IMR-90 (cell line): ENCODE results near the gene KDM4B. TPM values are rescaled to one million over a fixed set of nuclear protein-coding genes. Genes with fewer than 3 reads are reported as not detected.

Experiments
- ATAC-seq: fragments of 200-7000 bp; cut with Tn5 transposase; 2 replicates; pipeline ENCODE4 v1.9.1; 2020; ENCODE audit warnings: low read depth, mild to moderate bottlenecking, moderate library complexity
- BruUV-seq: library from RNA; stranded (reverse); fragments of 400-500 nt; replicated peaks from 2 replicates; lab custom pipeline; 2021; lab: Mats Ljungman, UMichigan
- CTCF ChIA-PET: fragments of 300-600 bp; formaldehyde crosslinking; extraction: SDS; loops from one replicate; lab custom pipeline; 2021; ENCODE audit warnings: antibody characterized with exemption; lab: Yijun Ruan, JAX
- POLR2A ChIA-PET: fragments of 300-600 bp; sonication (Branson Sonifier 250); formaldehyde crosslinking; loops from one replicate; lab custom pipeline; 2022; ENCODE audit warnings: antibody characterized with exemption; ENCODE audit not compliant: unreplicated experiment; lab: Charles Lee
- DNase-seq: peaks from one replicate; pipeline ENCODE4 v3.0.0; 2013
- H2AFZ ChIP-seq: replicated peaks from 2 replicates; pipeline ENCODE3; 2013; ENCODE audit warnings: low read length, mild to moderate bottlenecking; ENCODE audit not compliant: poor library complexity
- H2AK5ac ChIP-seq: 2 replicates; pipeline ENCODE4 v1.6.1; 2013; ENCODE audit warnings: low read depth, low read length, inconsistent platforms
- H2AK9ac ChIP-seq: replicated peaks from 2 replicates; pipeline ENCODE3; 2013; ENCODE audit warnings: mild to moderate bottlenecking, low read depth, low read length, moderate library complexity; ENCODE audit not compliant: poor library complexity
- H2BK120ac ChIP-seq: 2 replicates; pipeline ENCODE4 v1.6.1; 2013; ENCODE audit warnings: low read depth, low read length, inconsistent platforms
- H2BK15ac ChIP-seq: 3 replicates; pipeline ENCODE4 v1.6.1; 2013; ENCODE audit warnings: low read depth, low read length, inconsistent platforms
- H2BK20ac ChIP-seq: 2 replicates; pipeline ENCODE4 v1.6.1; 2013; ENCODE audit warnings: low read depth, mild to moderate bottlenecking, inconsistent platforms, low read length, moderate library complexity
- H2BK5ac ChIP-seq: 2 replicates; pipeline ENCODE4 v1.6.1; 2013; ENCODE audit warnings: mild to moderate bottlenecking, low read depth, low read length, inconsistent platforms; ENCODE audit not compliant: poor library complexity, severe bottlenecking
- H3K14ac ChIP-seq: replicated peaks from 2 replicates; pipeline ENCODE4 v1.6.1; 2013; ENCODE audit warnings: low read depth, low read length, inconsistent platforms
- H3K18ac ChIP-seq: 2 replicates; pipeline ENCODE4 v1.6.1; 2013; ENCODE audit warnings: low read depth, low read length, control low read depth
- H3K23ac ChIP-seq: 2 replicates; pipeline ENCODE4 v1.6.1; 2013; ENCODE audit warnings: low read depth, low read length, inconsistent platforms
- H3K27ac ChIP-seq: 2 replicates; pipeline ENCODE4 v1.5.1; 2013; ENCODE audit warnings: mild to moderate bottlenecking, control low read depth, low read length; ENCODE audit not compliant: insufficient read depth
- H3K27me3 ChIP-seq: 2 replicates; pipeline ENCODE4 v1.6.1; 2013; ENCODE audit warnings: low read length; ENCODE audit not compliant: control insufficient read depth, insufficient read depth
- H3K36me3 ChIP-seq: 2 replicates; pipeline ENCODE4 v1.6.1; 2013; ENCODE audit warnings: low read length, mixed read lengths; ENCODE audit not compliant: control insufficient read depth, insufficient read depth
- H3K4ac ChIP-seq: 2 replicates; pipeline ENCODE4 v1.6.1; 2013; ENCODE audit warnings: low read depth, low read length, inconsistent platforms
- H3K4me1 ChIP-seq: 2 replicates; pipeline ENCODE4 v1.6.1; 2013; ENCODE audit warnings: low read length, mixed read lengths; ENCODE audit not compliant: control insufficient read depth, insufficient read depth
- H3K4me2 ChIP-seq: 2 replicates; pipeline ENCODE4 v1.6.1; 2013; ENCODE audit warnings: low read depth, mild to moderate bottlenecking, control low read depth, low read length, moderate library complexity
- H3K4me3 ChIP-seq: 2 replicates; pipeline ENCODE4 v1.5.1; 2013; ENCODE audit warnings: low read depth, mild to moderate bottlenecking, control low read depth, low read length, moderate library complexity; ENCODE audit not compliant: insufficient read depth
- H3K56ac ChIP-seq: 2 replicates; pipeline ENCODE4 v1.6.1; 2013; ENCODE audit warnings: low read length, inconsistent platforms; ENCODE audit not compliant: insufficient read depth; ENCODE audit errors: extremely low read depth
- H3K79me1 ChIP-seq, 2 experiments: 2 replicates each; pipeline ENCODE4 v1.6.1; 2013; ENCODE audit warnings: low read length in 2 of 2, inconsistent platforms in 1 of 2, low read depth in 1 of 2
- H3K9ac ChIP-seq: 2 replicates; pipeline ENCODE4 v1.6.1; 2013; ENCODE audit warnings: low read depth, low read length, control low read depth
- H3K9me1 ChIP-seq: 2 replicates; pipeline ENCODE4 v1.6.1; 2013; ENCODE audit warnings: low read length, inconsistent platforms; ENCODE audit not compliant: insufficient read depth
- H3K9me3 ChIP-seq: 2 replicates; pipeline ENCODE4 v1.6.1; 2013; ENCODE audit warnings: low read length; ENCODE audit not compliant: control insufficient read depth, insufficient read depth
- H4K20me1 ChIP-seq: 2 replicates; pipeline ENCODE4 v1.6.1; 2013; ENCODE audit warnings: low read length, inconsistent platforms; ENCODE audit not compliant: insufficient read depth
- H4K5ac ChIP-seq: 2 replicates; pipeline ENCODE4 v1.6.1; 2013; ENCODE audit warnings: mild to moderate bottlenecking, low read depth, low read length, control low read depth
- H4K8ac ChIP-seq, 2 experiments: 2 replicates each; pipeline ENCODE4 v1.6.1; 2013; ENCODE audit warnings: low read depth in 2 of 2, low read length in 2 of 2, control low read depth in 1 of 2, inconsistent platforms in 1 of 2
- H4K91ac ChIP-seq: 2 replicates; pipeline ENCODE4 v1.6.1; 2013; ENCODE audit warnings: low read depth, low read length, inconsistent platforms; ENCODE audit not compliant: insufficient read depth
- BHLHE40 ChIP-seq: fragments of 150-350 bp; IDR thresholded peaks from 2 replicates; pipeline ENCODE4 v1.6.1; 2016; ENCODE audit warnings: mild to moderate bottlenecking, low read depth, low read length
- CEBPB ChIP-seq: IDR thresholded peaks from 2 replicates; pipeline ENCODE4 v1.6.1; 2012; ENCODE audit warnings: low read depth, low read length, improper control_type of control experiment
- CHD1 ChIP-seq: IDR thresholded peaks from 2 replicates; pipeline ENCODE4 v1.6.1; 2012; ENCODE audit warnings: low read depth, low read length, improper control_type of control experiment
- CTCF ChIP-seq: conservative IDR thresholded peaks from 2 replicates; pipeline ENCODE4 v1.5.1; 2012; ENCODE audit warnings: mild to moderate bottlenecking, low read depth, low read length, improper control_type of control experiment
- MAFK ChIP-seq: IDR thresholded peaks from 2 replicates; pipeline ENCODE4 v1.6.1; 2012; ENCODE audit warnings: low read depth, low read length, improper control_type of control experiment
- MAZ ChIP-seq: IDR thresholded peaks from 2 replicates; pipeline ENCODE4 v1.6.1; 2012; ENCODE audit warnings: low read depth, mild to moderate bottlenecking, low read length, improper control_type of control experiment, moderate library complexity, borderline replicate concordance
- NFE2L2 ChIP-seq: fragments of 150-350 bp; IDR thresholded peaks from 2 replicates; pipeline ENCODE4 v1.6.1; 2016; ENCODE audit warnings: low read depth, mild to moderate bottlenecking, low read length
- POLR2A ChIP-seq: IDR thresholded peaks from 2 replicates; pipeline ENCODE4 v1.6.1; 2012; ENCODE audit warnings: mild to moderate bottlenecking, low read depth, low read length
- RCOR1 ChIP-seq: IDR thresholded peaks from 2 replicates; pipeline ENCODE4 v1.6.1; 2012; ENCODE audit warnings: mild to moderate bottlenecking, low read length, improper control_type of control experiment; ENCODE audit not compliant: insufficient replicate concordance
- SMC3 ChIP-seq: fragments of 150-350 bp; IDR thresholded peaks from 2 replicates; pipeline ENCODE4 v1.6.1; 2016; ENCODE audit warnings: low read depth, mild to moderate bottlenecking, antibody characterized with exemption, low read length, moderate library complexity
- USF2 ChIP-seq: fragments of 150-350 bp; IDR thresholded peaks from 2 replicates; pipeline ENCODE4 v1.6.1; 2017; ENCODE audit warnings: mild to moderate bottlenecking, antibody characterized with exemption, low read length, low read depth
- WGBS, 2 experiments: methylation state at CpG; one replicate each; pipeline versions ENCODE4 v1.1.5 to v1.1.7; 2013; ENCODE audit warnings: missing lambda C conversion rate in 2 of 2; ENCODE audit not compliant: insufficient read length in 1 of 2; ENCODE audit errors: extremely low coverage in 2 of 2; 5-methylcytosine and 5-hydroxymethylcytosine counted together
- dilution Hi-C: fragments of 300-500 bp; cut with HindIII; formaldehyde crosslinking; loops from one replicate; pipeline ENCODE4 v1.14.3; 2018; ENCODE audit warnings: low sequenced_read_pairs; ENCODE audit not compliant: unreplicated experiment
- in situ Hi-C: fragments of 300-500 bp; cut with MboI; formaldehyde crosslinking; loops from 3 replicates; pipeline ENCODE4 v1.14.3; 2019; ENCODE audit warnings: low sequenced_read_pairs, inconsistent platforms, mixed read lengths
- intact Hi-C: fragments of 100-400 bp; cut with micrococcal nuclease; formaldehyde crosslinking; loops from 2 replicates; pipeline ENCODE4 v1.10.0; 2022
- polyA plus RNA-seq, 3 experiments: library from polyadenylated mRNA; depleted of rRNA; stranded (reverse); fragments of >200 nt; gene quantifications; 2 replicates each; pipeline ENCODE4 v1.2.3, GENCODE V29; 2012; ENCODE audit warnings: low replicate concordance in 1 of 3
- total RNA-seq: library from RNA; depleted of rRNA; stranded (reverse); fragments of >200 nt; gene quantifications from 2 replicates; pipeline ENCODE4 v1.2.3, GENCODE V29; 2012

KDM4B gene
- total and polyA plus RNA-seq, 2 of the 4 experiments (the other 2 are of a cell fraction): 5.0 to 17.9 TPM

- BruUV-seq: no TSS peak
- no peak overlapping the region for H2BK5ac ChIP-seq
- no peak overlapping the region for H3K4me2 ChIP-seq
- no peak overlapping the region for H3K27ac ChIP-seq
- CTCF ChIA-PET: interaction anchor here (0.5 kb wide), 1 partner anchor 469 kb away, joined by 4 read pairs; no protein-coding TSS in a partner anchor
- H3K79me1 ChIP-seq: peaks cover 0 to 6% of the 10 kb centered on the region in 2 experiments; a peak in 3 of 4 replicates
- no peak for ATAC-seq
- H3K9me1 ChIP-seq: 0 out of 2 replicates have a peak, but pooled peaks cover 3% of the 10 kb centered on the region
- TF ChIP-seq BHLHE40: no peak
- no peak for TF ChIP-seq USF2
- no peak for TF ChIP-seq POLR2A
- TF ChIP-seq MAFK: no peak
- no peak for TF ChIP-seq RCOR1
- no peak for TF ChIP-seq MAZ
- TF ChIP-seq CHD1: no peak
- TF ChIP-seq CEBPB: no peak
- TF ChIP-seq CTCF: no peak
- no peak for TF ChIP-seq NFE2L2
- no peak for TF ChIP-seq SMC3
- peaks cover 5% of the 10 kb centered on the region; the same call in 1 of the 2 replicates for H3K4me1 ChIP-seq
- H3K27me3 ChIP-seq: no peaks in the 10 kb centered on the region
- no peak overlapping the region for H3K56ac ChIP-seq
- H2AK9ac ChIP-seq: peak overlapping the region; percentile 81
- peaks cover 2% of the 10 kb centered on the region; the same call in 1 of the 2 replicates for H3K9me3 ChIP-seq
- H2AFZ ChIP-seq: no peak overlapping the region
- no peak overlapping the region for H3K9ac ChIP-seq
- H3K23ac ChIP-seq: no peak overlapping the region
- no peak overlapping the region for H2BK120ac ChIP-seq
- H3K4ac ChIP-seq: no peak overlapping the region
- no peak overlapping the region for H3K18ac ChIP-seq
- in situ Hi-C loops: no loop called here
- 93% methylated on average over 5 of the region's 6 CpGs; no CpG with 5 or more reads in 1 of the 2 experiments for WGBS, 2 experiments
- H2BK15ac ChIP-seq: no peak overlapping the region
- dilution Hi-C loops: no loop called here
- no peak overlapping the region for H3K4me3 ChIP-seq
- H4K20me1 ChIP-seq: peaks cover 11% of the 10 kb centered on the region
- no peak overlapping the region for H3K14ac ChIP-seq
- H4K5ac ChIP-seq: no peak overlapping the region
- H4K8ac ChIP-seq: no peak overlapping the region
- peaks cover 48% of the 10 kb centered on the region for H3K36me3 ChIP-seq
- no peak overlapping the region for H2AK5ac ChIP-seq
- POLR2A ChIA-PET: no interaction called here
- no peak overlapping the region for H2BK20ac ChIP-seq
- no peak for DNase-seq
- no peak overlapping the region for H4K91ac ChIP-seq
- intact Hi-C loops: no loop called here
Observed at GRCh38 chr19:5112175-5112574, 143.3 kb downstream of the KDM4B start.
